Hematopoietic multipotent progenitor cell (in vitro differentiated cells): ENCODE measurements around the gene SGSM1. TPM values are rescaled to one million over a fixed set of nuclear protein-coding genes. Genes with fewer than 3 reads are reported as not detected.
"Not testable (repeated sequence)": the region's sequence is repeated elsewhere in the genome, so short reads cannot be mapped to it uniquely, and the experiment has no call there.

Source experiments
- DNase-seq, 3 donors: peaks; one replicate each; pipeline ENCODE4 v3.0.0-alpha.2; 2011 to 2015; ENCODE audit warnings: low read depth in 2 of 3, low spot score in 2 of 3
- total RNA-seq: library from RNA; depleted of rRNA; stranded (reverse); fragments of >200 nt; gene quantifications from one replicate; pipeline ENCODE4 v1.2.3, GENCODE V29; 2012

SGSM1 gene
- total RNA-seq, 1 donor, result 1.1 TPM

DNA sequence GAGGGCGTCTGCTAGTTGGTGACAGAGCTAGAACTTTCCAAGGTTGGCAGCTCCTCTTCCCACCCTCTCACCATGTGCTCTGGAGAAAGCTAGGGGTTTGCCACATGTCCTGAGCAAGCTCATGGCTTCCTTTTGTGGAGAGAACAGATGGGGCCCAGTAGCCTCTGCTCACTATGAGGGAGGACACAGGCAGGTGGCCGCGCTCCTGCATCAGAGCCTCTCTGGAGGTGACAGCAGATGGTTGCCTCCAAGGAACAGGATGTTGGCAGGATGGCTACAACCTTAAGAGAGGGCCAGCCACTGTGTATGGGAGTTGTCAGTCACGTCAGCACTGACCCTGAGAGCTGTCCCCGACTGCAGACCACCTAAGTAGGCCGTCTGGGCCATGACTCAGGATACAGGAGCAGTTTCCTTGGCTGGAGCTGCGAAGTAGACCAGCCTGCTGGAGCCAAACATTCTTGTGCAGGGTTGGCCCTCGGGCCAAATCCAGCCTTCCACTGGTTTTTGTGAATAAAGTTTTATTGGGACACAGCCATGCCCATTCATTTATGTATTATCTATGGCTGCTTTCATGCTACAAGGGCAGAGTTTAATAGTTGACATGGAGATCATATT lies 28.0 kb downstream of the SGSM1 start:
- DNase-seq, result no peak

DNA sequence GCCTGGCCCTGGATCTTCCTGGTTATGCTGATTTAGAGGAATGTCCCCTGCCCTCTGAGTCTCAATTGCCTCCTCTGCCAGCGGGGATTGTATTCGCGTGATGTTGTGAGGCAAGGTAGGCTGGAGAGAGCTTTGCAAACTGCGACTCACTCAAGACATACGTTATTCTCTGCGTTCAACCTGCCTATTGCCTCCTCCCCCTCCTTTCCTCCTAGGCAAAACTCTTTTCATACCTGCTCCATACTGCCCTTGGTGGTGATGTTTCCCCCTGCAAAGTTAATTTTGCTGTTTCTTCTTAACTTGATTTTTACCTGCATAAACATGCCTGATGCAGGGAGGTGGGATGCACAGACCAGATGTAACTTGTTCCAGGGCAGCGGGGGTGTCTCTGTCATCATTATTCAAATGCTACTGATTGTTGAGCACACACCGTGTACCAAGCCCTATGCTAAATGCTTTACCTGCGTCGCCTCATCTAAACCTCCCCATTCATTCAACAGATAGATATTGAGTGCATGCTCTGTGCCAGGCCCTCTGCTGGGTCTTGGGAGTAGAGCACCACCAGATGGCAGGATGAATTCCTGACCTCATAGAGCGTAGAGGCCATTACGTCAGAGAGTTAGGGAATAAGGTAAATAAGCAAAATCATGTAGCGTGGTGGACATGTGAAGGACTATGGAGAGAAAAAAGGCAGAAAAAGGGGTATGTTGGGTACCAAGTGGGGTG lies 29.0 kb downstream of the SGSM1 start:
- peak in 1 of 3 donors; percentile 52 for DNase-seq

DNA sequence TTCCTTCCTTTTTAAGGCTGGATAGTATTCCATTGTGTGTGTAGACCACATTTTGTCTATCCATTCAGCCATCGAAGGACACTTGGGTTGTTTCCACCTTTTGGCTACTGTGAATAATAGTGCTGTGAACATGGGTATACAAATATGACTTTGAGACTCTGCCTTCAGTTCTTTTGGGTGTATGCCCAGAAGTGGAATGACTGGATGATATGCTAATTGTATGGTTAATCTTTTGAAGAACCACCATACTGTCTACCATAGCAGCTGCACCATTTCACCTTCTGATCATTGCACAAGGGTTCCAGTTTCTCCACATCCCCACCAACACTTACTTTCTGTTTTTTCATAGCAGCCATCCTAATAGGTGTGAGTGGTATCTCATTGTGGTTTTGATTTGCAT lies 30.3 kb downstream of the SGSM1 start:
- no peak for DNase-seq

DNA sequence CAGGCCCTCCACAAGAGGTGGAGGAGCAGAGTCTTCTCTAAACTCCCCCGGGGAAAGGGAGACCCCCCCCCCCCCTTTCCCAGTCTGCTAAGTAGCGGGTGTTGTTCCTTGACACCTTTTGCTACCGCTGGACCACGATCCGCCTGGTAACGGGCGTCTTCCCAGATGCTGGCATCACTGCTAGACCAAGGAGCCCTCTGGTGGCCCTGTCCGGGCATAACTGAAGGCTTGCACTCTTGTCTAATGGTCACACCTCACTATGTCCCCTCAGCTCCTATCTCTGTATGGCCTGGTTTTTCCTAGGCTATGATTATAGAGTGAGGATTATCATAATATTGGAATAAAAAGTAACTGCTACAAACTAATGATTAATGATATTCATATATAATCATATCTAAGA lies 31.5 kb downstream of the SGSM1 start:
- DNase-seq, result not testable (repeated sequence)

DNA sequence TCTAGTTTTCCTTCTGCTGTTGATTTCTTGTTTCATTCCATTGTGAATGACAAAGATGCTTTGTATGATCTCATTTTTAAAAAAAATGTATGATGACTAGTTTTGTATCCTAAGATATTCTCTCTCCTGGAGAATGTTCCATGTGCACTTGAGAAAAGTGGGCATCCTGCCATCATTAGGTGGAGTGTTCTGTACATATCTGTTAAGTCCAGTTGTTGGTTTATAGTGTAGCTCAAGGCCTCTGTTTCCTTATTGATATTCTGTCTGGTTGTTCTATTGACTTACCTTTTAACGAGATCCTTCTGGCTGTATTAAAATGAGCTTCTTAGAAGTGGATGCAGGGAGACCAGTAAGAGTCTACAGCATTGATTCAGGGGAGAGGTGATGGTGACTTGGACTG lies 35.2 kb downstream of the SGSM1 start:
- DNase-seq, result no peak

DNA sequence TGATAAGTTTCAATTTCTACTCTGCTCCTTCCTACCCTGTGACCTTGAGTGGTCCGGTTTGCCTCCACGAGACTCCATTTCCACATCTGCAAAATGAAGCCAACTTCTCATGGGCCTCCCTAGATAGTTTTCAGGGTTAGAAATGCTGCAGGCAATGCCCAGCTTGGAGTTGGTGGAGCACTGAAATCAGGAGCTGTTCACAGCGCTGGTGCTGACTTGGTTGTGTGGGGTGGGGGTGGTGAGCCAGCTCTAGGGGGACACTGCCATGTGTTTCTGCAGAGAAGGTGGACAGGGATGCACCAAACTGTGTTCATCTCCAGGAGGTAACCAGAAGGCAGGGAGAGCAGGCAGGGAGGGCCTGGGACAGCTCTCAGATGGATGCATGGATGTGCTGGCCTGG lies 37.0 kb downstream of the SGSM1 start:
- DNase-seq, result peak in 1 of 3 donors; percentile 15

DNA sequence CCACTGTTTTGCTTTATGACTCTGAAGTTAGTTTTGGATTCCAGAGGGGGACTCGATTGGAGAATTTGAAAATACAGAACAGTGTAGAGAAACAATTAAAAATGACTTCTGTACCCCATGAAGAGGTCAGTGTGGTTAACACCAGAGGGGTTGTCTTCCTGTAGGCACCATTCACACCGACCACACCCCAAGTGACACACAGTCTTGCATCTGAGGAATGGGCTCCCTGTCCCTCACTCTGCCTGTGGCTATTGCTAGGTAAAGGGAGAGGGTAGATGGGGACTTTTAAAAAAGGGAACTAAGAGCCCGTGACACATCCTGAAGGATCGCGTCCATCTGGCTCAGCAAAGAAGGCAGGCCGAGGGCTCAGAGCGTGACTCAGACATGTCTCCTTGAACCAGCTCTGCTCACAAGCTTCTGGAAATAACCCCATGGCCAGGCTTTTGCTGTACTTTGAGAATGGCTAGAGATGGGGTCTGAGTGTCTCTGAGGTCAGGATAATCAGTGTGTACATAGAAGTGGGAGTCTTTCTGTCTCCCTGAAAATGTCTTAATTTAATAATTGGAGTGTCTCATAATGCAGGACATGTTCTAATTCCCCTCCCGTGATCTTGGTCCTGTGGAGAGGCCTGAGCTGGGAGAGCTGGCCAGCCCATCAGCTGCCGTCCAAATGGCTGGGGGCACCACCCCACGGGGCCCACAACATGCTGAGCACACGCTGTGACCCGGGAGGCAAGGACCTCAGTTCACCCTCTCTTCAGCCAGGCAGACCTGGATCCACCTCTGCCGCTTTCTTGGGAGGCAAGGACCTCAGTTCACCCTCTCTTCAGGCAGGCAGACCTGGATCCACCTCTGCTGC lies 39.3 kb downstream of the SGSM1 start:
- DNase-seq, result peak in 2 of 3 donors; percentile 60 to 63

DNA sequence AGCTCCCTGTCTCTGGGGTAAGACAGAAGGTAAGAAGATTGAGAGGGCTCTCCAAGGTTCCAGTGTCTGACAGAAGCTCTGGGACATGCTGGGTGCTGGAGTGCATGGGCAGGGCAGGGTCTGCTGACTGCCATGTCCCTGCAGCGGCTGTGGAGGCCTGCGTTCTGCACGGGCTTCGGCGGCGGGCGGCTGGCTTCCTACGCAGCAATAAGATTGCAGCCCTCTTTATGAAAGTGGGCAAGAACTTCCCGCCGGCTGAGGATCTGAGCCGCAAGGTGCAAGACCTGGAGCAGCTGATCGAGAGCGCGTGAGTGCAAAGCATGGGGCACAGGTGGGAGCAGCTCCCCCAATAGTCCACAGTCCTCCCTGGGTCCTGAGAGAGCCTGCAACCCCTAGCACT lies 41.5 kb downstream of the SGSM1 start:
- no peak for DNase-seq

DNA sequence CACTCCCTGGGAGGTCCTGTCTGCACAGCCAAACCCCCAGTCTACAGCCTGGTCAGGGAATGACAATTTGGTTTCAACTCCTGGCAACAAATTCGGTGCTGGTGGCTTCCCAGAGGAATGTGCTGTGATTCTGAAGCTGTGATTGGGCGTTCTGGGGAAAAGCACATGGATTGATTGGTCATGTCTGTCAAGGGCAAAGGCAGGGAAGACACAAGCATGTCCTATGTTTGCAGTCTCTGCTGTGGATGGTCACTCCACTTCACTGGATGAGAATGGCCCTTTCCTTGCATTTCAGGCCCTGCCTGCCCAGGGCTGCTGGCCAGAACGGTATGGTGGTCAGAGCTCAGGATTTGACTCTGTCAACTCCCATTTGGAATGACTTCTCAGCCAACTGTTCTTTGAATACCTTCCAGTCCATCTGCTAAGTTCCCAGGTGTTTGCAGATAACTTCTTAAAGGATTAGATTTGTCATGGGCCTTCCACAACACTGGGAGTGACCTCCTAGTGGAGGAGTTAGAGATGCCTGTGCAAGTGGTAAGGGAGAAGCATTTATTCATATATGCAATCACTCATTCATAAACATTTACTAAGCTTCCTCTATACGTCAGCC lies 42.7 kb downstream of the SGSM1 start:
- no peak for DNase-seq

DNA sequence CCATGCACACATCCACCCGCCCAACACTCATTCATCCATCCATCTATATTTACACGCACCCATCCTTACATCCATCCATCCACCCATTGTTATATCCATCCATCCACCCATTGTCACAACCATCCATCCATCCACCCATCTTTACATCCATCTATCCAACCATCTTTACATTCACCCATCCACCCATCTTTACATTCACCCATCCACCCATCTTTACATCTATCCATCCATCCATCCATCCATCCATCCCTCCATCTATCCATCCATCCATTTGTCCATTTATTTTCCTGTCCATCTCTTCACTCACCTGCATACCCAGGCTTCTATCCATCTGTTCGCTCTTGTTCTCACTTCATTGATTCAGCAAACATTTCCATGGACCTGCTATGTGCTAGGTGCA lies 49.8 kb downstream of the SGSM1 start:
- no peak for DNase-seq

DNA sequence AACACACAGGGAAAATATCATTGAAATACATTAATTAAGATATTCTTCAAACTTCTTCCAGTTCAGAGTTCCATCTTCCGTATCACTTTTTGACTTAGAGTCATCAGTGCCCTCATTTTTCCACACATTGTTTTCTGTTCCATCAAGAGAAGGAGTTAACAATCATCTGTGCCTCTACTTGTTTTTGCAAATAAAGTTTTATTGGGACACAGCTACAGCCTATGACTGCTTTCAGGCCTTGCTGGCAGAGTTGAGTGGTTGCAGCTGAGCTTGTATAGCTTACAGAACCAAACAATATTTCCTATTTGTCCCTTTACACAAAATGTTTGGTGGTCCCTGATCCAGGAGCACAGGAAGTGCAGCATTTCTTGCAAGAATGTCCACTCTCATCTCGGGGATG lies 51.6 kb downstream of the SGSM1 start:
- DNase-seq, result no peak

DNA sequence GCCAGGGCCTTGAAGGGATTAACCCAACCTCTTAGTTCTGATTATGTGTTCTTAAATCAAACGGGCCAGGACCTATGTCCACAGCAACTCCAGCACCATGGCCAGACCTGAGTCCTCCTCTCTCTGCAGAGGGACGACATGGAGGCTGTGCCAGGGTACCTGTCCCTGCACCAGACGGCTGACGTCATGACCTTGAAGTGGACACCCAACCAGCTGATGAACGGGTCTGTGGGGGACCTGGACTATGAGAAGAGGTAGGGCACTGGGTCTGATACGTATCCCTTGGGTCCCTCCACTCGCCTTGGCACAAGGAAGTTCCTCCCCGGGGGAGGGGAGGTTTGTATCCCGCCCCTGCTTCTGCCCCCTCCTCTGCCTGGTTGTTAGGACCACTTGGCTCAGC lies 53.6 kb downstream of the SGSM1 start:
- no peak for DNase-seq

DNA sequence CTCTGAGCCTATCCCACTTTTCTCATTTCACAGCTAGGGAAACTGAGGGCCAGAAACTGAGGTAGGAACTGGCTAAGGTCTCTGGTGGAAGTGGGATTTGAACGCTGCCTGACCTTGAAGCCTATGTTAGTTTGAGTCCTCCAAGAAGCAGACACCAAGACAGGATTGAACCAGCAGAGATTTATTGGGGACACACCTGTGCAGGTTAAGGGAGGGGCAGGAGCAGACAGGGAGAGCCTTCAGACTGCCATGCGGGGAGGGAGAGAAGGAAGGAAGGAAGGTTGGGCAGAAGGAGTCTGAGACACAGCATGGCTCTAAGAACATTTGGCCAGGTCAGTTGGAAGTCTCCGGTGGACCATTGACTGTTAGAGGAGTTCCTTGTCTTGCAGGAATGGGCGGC lies 59.5 kb downstream of the SGSM1 start:
- no peak for DNase-seq

DNA sequence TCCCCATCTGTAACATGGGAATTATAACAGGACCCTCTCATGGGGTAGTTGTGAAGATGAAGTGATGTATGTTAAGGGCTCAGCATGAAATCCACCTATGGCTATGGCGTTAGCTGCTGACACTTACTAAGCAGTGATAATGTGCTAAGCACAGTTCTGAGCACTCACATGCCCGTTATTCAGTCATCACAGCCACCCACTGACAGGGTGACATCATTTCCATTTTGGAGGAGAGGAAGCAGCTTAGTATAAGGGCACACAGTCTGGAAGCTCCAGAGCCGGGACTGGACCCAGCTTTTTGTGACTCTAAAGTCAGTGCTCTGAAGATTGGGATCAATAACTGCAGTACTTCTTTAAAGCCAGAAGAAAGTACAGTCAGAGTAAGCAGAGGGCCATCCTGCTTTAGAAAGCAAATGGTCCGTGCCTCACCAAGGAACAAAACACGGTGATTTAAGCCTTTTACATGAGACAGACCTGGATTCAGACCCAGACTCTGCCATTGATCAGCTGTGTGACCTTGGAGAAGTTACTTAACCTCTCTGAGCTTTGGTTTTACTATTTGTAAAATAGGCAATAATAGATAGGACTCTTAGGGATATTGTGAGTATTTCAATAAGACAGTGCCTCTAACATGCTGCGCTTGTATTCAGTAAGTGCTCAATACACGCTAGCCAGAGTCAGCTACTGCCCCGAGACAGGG lies 61.5 kb downstream of the SGSM1 start:
- DNase-seq, result no peak

DNA sequence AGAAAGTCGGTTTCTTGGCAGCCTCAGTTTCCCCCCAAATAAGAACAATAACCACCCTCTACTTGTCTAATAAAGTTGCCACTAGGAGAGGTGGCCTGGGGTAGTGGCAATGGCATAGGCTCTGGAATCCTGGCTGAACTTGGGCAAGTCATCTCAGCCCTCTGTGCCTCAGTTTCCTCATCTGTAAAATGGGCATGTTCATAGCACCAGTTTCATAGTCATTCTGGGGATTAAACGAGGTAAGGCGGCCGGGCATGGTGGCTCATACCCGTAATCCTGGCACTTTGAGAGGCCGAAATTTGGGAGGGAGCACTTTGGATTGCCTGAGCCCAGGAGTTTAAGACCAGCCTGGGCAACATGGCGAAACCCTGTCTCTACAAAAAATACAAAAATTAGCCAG lies 63.0 kb downstream of the SGSM1 start:
- DNase-seq, result no peak

DNA sequence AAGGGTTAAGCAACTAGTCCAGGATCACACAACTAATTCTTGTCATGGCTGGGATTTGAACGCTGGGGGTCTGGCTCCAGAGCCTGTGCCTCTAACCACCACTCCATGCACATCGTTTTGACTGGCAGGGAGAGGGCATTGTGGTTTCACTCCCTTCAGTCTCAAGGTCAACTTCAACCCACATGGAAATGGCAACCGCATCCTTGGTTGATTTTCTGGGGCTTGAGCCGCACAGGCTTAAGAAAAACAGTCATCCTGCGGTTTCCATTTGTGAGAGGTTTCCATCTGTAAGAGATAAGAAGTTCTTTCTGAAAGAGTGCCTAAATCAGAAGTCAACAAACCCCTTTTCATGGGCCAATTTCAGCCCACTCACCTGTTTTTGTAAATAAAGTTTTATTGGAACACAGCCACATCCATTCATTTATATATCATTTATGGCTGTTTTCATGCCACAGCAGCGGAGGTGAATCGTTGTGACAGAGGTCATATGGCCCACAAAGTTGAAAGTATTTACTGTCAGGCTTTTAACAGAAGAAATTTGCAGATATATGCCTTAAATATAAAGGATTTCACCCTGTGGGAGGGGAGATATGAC lies 65.7 kb downstream of the SGSM1 start:
- DNase-seq, result peak in 2 of 3 donors; percentile 13 to 18

DNA sequence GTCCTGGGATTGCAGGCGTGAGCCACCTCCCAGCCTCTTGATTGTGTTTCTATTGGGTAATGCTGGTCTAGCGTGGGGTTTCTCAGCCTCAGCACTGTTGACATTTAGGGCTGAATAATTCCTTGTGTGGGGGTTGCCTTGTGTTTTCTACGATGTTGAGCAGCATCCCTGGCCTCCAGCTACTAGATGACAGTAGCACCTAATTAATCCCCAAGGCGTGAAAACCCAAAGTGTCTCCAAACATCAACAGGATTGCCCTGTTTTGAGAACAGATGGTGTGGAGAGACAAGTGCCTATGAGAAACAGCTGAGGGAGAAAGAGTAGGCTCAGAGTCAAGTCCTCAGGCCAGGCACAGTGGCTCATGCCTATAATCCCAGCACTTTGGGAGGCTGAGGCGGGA lies 67.2 kb downstream of the SGSM1 start:
- no peak for DNase-seq

DNA sequence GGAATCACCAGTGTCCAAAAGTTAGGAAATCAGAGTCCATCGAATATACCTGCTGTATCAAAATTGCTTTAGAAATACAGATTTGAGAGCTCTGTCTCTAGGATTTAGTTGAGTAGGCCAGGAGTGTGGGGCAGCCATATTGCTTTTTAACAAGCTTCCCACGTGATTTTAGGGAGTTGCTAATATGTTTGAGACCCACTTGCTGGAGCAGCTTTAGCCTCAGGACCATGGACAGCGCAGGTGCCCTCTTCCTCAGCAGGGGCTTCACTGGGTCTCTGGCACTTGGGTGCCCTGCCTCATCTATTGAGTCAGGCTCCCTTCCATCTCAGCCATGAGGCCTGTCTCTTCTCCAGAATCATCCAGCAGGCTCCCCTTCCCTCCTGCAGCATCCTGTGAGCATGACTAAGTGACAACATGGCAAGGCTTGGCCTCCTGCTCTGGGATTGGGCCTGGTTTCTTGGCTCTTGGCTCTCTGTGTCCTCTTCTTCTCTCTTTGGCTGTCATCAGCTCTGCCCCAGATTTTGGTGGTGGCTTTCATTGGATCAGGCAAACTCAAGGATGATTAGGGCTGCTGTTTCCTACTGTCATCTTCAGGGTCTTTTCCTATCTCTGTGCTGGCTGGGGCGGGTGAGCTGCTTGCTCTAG lies 70.0 kb downstream of the SGSM1 start:
- peak in 2 of 3 donors; percentile 46 to 66 for DNase-seq

DNA sequence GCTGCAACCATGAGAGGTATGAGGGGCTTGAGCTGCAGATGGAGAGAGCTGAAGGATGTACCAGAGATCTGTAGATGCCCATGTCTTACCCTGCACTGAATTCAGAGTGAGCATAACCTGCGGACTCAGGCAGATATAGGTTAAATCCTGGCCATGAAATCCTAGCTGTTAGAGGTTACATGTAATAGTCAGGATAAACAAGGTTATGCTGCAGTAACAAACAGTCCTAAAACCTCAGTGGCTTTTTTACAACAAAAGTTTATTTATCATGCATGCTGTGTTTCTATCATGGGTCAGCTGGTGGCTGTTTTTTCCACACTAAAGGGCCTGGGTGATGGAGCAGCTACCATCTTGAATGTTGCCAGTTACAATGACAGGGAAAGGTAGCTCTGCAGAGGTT lies 70.7 kb downstream of the SGSM1 start:
- no peak for DNase-seq

DNA sequence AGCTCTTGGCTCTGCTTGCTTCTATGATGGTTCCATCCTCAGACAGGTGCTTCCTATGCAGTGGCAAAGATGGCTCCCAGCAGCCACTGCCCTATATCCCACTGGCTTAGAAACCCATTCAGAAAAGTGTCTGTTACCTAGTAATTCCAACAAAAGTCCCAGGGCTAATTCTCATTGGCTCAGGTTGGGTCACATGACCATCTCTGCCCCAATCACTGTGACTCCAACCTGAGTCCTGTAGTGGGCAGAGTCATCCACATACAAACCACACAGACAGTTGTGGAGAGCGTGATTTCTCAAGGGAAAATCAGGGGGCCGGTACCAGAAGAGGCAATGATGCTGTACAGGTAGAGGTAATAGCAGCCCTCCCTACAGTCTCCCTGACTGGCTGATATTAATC lies 73.0 kb downstream of the SGSM1 start:
- DNase-seq, result no peak
